NCI-H1417 treated with DMSO at 0.1 percent for 48 hours (cell line): ENCODE data around the gene PKIG.

Experiments used
- DNase-seq: peaks from one replicate; lab custom pipeline; 2025; lab: John Stamatoyannopoulos, UW

Gene PKIG

DNA sequence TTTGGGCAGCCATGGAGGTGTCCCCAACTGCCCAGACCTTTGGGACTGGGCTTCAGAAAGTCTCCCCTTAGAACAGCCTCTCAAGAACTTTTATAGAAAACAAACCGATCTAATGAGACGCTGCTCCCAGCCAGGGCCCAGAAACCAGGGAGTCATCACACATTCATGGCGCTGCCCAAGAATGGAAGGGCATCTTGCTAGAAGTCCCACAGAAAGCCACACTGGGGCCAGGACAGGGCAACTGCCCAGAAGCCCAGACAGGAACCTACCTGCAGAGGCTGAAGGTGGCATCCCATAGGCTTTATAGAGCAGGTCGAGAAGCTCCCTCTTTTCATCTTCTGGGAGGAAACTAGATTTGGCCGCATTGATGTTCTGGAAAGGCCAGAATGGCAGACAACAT, 37.7 kb downstream of the PKIG start:
- no peak for DNase-seq

DNA sequence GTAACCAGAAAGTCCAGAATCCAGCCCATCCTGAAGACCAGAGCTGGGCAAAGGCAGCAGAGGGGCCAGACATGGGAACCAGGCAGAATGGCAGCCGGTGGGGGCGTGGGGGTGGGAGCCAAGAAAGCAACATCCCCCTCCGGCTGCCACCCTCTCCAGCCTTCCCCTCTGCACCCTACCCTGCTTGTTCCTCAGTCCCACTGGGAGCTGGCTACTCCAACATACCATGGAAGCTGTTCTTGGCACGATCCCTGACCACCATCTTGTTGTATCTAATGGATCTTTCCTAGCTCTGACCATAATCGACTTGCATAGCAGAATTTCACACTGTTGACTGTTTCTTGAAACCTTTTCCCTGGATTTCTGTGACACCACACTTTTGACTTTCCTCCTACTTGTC, 38.9 kb downstream of the PKIG start:
- DNase-seq, result no peak

DNA sequence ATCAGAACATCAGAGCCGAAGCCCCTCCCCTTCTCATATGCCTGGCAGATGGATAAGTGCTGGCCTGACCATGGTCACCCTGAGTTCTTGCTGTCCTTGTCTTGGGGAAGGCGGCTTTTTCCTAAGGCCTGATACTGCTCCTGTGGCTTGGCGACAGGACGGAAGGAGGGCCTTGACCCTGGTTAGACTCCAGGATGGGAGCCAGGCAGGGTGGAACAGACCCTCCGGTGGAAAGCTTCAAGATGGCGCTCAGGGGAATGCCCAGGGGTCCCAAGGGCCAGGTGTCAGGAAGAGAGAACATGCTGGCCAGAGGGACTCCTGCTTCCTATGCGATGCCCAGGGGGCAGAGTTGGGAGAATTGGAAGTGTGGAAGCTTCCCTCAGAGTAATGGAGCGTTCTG, 39.6 kb downstream of the PKIG start:
- DNase-seq, result no peak

DNA sequence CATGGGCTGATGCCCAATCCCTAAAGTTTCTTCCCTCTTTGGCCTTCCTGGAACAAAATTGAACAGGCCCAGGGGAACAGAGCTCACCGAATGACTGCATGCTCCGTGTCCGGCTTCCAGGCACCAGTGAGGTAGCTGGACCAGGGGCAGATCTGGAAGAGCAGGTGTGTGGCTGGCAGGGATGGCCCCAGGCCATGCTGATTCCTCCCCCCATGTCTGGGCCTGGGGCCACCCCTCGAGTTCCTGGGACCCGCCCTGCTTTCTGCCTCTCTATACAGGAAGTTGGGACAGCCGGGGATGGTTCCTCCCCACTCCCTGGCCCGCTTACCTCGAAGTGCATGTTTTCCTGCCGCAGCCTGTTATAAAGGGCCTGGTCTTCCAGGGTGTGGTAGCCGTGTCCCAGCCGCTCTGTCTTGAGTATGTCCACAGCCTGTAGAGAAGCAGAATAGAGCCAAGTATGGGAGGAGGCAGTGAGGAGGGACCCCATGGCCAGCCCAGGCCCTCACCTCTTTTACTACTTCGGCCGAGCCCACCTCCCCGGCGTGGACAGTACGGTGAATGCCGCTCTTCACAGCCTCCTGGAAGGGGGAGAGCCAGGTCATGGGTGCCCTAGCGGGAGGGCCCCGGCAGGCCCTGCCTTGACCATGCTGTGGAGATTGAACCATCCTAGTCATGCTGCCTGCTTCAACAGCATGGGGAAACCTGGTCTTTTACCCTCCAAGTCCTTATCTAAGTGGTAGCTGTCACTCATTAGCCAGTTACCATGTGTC, 40.3 kb downstream of the PKIG start:
- no peak for DNase-seq

DNA sequence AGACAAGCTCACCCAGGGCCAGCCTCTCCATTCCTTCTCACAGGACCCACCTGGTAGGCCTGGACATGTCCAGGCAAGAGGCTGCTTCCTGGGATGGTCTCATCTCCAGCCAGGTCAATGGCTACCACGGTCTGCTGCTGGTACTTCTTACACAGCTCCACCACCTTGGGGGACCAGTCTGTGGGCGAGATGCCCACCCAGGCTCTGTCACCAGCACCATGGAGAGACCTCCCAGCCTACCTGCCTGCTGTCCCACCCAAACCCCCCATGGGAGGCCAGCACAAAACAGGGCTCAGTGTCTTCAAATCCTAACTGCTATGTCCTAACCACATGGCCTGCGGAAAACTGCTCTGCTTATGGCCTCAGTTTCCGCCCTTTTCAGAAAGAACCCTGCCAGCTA, 41.8 kb downstream of the PKIG start:
- no peak for DNase-seq

DNA sequence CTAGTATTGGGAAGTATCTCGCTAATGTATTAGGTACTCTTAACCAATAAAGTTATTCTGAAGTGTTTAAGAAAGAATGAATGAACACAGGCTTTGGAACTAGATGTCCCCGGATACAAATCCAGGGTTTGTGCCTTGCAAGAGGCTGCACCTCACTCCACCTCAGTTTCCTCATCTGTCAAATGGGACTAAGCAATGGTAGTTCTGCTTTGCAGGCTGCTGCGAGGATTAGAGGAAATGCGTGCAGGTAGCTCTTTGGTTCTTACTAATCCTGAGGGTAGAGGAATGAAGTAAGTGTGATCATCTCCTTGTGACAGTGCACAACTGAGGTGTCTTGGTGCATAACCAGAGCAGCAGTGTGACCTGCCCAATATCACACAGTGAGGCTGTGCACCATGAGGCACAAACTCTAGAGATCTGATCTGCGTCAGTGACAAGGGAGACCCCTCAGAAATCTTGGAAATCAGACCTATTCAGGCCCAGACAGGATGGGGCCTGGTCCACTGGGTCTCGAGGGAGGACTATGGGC, 42.4 kb downstream of the PKIG start:
- DNase-seq, result no peak

DNA sequence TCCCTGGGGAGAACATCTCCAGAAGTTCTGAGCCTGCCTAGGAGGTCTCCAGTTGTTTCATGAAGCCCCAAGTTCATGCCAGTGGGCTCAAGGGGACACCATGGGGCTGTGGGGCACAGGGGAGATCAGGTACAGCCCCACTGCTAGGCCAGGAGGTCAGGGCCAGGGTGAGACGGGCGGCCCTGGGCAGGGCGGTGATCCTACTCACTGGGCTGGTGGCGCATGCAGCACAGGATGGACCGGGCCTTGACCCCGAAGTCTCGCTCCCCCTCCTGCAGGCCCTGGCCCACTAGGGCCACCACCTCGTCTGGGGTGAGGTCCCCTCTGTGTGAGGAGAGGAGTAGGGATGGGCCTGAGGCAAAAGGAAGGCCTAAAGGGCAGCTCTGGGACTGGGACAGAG, 43.0 kb downstream of the PKIG start:
- no peak for DNase-seq

DNA sequence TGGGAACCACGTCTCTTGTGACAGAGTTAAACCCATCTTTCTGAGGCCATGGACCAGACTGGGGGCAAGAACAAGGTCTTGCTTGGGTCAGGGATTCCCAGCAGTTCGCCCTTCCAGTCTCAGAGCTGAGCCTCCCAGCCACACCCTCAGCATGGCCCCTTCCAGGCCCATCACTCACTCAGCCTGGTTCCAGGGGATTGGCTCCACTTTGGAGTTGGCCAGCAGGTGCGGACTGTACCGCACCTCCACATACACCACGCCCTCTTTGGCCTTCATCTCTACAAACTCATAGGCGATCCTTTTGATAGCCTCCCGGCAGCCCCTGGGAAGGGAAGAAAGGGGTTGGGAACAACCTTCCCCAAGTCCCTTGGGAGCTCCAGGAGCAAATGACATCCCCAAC, 43.9 kb downstream of the PKIG start:
- no peak for DNase-seq

DNA sequence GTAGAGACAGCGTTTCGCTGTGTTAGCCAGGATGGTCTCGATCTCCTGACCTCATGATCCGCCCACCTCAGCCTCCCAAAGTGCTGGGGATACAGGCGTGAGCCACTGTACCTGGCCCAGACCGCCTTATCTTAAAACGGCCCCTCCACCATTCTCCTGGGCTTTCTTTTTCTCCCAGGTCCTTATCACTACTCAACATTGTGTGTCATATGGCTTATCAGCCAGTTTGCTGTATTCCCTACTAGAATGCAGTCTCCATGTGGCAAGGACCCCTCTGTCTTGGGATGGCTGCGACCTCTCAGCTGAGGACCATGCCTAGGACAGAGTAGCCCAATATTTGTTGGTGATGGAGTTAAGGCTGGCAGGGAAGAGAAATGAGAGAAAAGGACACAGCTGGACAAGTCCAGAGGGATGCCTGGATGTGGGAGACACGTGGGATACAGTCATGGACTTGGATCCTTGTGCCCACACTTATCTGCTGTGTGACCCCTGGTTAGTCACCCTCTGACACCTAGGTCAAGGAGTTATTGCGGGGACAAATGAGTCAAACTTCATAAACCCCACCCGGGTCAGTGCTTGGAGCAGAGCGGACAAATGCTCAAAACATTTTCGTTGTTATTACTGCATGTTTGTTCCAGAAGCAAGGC, 45.1 kb downstream of the PKIG start:
- no peak for DNase-seq

DNA sequence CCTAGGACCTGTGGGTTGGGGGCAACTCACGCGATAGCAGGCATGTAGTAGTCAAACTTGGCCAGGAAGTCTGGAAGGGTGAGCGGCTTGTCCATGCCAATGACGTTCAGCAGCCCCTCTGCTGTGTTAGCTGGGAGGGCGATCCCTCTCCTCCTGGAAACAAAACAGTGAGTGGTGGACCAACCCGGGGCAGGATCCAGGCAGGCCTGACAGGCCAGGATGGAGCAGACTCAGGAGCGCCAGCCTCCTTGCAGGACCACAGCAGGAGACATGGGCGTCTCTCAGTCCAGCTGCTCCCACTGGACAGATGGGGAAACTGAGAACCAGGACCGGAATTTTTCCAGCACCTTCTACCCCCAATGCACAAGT, 46.6 kb downstream of the PKIG start:
- DNase-seq, result no peak

DNA sequence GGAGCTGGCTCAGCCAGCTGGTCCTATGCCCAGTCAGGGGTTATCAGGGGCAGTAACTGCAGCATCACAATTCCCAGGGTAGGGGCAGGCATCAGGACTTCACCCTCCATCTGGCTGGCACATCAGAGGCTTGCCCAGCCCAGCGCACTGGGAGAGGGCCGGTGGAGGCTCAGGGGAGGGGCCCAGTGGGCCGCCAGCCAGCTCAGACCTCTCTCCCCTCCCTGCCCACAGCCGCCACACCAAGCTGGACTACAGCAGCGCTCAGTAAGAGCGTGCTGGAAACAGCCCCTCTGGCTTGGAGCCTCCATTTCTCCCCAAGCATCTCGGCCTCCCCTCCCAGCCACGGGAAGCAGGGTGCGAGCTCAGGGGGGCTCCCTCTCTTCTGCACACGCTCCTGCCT, 47.2 kb downstream of the PKIG start:
- DNase-seq, result no peak

DNA sequence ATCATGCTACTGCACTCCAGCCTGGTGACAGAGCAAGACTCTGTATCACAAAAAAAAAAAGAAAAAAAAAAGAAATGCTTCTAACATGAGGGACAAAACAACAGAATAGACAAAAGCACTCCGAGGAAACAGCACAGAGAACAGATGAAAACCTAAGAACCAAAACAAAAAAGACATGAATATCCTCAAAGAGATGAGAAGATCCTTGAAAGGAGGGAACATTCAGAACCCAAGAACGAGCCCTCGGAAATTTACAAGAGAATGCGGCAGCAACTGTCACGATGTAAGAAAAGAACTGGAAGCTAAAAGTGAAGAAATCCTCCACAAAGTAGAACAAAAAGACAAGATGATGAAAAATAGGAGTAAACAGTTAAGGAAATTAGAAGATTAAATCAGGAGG, 47.9 kb downstream of the PKIG start:
- DNase-seq, result no peak

DNA sequence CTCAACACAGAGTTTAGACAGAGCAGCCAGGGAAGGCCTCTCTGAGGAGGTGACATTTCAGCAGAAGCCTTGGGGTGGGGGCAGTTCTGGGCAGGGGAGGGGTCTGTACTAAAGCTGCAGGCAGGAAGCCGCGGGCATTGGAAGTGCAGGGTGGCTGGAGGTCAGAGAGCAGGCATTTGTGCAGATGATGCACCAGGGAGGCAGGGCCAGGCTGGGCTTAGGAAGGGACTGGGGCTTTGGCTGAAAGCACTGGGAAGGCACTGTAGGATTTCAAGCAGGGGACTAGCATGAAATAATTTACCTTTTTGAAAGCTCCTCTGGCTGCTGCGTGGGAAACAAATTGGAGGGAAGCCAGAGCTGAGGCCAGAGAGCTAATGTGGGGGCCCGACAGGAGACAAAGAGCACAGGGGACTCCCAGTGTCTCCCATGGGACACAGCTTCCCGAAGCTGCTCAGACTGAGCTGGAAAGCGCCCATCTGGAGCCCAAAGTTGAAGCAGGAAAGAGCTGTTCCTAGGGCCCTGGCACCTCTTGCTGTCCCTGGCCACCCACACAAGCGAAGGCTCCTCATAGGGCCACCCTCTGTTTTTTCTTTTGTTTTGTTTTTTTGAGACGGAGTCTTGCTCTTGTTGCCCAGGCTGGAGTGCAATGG, 49.8 kb downstream of the PKIG start:
- no peak for DNase-seq

DNA sequence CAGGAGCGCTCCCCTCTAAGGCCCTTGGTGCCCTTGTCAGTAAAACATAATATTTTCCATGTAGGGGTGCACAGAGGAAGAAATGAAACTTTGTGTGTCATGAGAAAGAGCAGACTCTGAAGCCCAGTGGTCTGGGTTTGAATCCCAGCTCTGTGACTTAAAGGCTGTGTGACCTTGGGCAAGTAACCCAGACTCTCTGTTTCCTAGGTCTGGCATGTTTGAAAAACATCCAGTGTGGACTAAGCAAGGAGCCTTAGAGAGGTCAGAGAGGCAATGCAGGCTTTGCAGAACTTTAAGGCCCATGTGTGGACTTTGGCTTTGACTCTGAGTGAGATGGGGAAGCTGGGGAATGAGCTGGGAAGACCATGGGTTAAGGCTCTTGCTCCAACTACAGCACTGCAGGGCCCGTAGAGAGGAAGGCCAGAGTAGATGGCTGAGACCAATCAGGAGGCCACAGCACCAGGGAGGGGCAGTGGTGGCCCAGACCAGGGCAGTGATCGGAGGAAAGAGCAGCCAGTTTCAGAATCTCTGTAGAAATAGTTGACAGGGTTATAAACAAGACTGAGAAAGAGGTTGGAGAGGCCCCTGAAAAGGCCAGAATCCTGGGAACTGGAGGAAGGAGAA, 50.9 kb downstream of the PKIG start:
- DNase-seq, result no peak

DNA sequence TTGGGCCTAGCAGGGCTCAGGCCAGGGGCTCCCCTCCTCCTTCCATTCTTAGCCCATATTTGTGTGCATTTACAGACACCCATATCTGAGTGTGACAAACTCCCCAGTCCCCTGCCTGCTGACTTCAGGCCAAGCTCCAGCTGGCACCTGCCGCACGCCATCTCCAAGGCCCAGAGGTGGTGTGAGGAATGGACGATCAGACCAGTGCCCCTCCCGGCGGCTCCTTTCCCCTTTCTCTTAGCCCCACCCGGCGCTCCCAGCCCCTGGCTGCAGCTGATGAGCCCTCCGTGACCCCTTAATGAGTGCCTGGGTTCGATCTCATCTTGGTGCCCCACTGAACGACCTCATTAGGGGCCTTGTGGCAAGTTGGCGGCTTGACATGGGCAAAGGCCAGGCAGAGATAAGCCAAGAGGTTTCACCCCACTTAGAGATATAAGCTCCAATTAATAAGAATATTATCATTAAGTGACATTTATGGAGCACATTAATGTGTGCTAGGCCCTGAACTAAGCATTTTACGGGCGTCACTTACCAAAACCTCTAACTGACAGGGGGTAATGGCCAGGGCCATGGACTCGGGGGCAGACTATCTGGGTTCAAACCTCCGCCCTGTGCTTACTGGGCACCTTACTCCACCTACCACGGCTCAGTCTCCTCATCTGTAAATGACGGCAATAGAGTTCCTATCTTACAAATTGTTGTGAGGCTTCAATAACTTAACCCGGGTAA, 51.7 kb downstream of the PKIG start:
- DNase-seq, result no peak

DNA sequence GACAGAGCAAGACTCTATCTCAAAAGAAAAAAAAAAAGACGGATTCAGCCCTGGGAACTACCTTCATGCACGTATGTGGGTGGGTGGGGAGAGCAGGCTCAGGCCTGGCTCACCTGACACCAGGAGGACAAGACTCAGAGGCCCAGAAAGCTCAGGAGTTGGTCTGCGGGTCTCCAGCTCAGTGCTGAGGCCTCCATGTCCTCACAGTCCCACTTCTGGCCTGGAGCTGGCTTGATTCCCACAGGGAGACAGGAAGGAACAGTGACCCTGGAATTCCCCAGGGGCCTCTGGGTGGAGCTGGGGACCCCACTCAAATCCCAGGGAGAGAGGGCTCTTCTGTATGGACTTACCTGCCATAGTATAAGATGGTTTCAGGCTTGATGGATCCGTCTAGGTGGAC, 53.5 kb downstream of the PKIG start:
- no peak for DNase-seq

DNA sequence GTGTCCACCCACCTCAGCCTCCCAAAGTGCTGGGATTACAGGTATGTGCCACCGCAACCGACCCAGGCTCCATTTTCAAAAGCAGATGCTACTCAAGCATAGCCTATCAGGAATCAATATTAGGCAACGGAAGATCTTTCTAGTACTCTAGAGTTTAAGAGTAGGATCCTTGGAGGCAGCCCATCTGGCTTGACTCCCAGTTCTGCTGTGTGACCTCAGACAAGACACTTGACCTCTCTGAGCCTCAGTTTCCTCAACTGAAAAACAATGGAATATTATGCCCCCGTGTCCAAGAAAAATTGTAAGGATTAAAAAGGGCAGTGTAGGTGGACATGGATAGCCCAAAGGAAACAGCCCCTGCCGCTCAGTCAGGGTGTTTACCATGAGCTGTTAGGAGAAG, 54.7 kb downstream of the PKIG start:
- DNase-seq, result no peak

DNA sequence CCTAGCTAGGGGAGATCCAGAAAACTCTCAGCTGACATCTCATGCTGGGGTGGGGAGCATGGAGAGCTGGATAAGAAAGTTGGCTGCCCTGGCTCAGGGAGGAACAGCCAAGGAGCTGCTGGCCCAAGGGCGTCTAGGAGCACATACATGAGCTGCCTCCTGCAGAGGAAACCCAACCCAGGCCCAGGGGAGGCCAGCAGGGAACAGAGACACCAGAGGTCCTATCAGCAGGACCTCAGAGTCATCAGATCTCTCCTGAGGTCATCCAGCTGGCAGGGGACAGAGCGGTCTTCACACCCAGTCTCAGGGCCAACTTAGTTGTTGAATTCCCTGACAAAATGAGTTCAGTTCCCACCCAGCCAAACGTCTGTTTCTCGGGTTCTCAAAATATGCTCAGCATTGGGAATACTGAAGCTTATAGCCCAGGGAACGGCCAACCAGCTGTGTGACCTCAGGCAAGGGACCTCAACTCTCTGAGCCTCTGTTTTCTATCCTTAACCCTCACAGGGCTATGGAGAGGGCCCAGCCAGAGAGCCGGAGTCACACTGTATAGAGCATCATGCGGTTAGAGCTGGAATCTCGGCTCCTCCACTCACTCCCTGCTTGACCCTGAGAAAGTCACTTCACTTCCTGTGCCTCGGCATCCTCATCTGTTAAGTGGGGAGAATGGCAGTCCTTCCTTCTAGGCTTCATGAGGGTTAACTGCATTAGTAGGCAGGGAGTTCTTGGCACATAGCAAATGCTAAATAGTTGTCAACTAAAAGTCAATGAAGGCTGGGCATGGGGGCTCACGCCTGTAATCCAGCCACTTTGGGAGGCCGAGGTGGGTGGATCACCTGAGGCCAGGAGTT, 55.4 kb downstream of the PKIG start:
- DNase-seq, result no peak

DNA sequence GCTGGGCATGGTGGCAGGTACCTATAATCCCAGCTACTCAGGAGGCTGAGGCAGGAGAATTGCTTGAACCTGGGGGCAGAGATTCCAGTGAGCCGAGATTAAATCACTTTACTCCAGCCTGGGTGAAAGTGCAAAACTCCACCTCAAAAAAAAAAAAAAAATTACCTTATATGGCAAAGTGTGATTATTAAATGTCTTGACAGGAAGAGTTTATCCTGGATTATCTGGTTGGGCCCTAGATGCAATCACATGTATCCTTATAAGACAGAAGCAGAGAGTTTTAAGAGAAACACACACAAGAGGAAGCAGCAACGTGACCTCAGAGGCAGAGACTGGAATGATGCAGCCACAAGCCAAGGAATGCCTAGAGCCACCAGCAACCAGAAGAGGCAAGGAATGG, 58.1 kb downstream of the PKIG start:
- no peak for DNase-seq

DNA sequence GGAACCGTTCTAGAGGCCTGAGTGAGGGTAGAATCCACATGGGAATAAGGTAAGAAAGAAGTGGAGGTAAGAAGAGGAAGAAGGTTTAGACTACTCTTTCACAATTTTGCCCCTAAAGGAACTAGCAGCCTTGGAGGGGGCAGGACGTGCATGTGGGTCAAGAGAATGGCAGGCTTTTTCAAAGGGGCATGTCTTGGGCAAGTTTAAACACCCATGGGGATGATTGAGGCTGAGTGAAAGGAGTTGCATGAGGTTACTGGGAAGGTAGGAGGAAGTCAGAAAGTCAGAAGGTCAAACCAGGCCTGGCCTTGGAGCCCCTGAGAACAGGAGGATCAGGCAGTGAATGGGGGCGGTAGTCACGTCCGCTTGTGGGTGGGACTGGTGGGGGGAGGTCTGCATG, 58.9 kb downstream of the PKIG start:
- no peak for DNase-seq
